H1 (cell line): ENCODE measurements around the gene MPP2. TPM values are rescaled to one million over a fixed set of nuclear protein-coding genes. Genes with fewer than 3 reads are reported as not detected.

Experiments used
- CTCF ChIA-PET: fragments of 300-600 bp; sonication (Branson Sonifier 250); formaldehyde crosslinking; loops from one replicate; lab custom pipeline; 2021; ENCODE audit not compliant: partially characterized antibody; lab: Charles Lee
- POLR2A ChIA-PET: fragments of 300-600 bp; sonication (Branson Sonifier 250); formaldehyde crosslinking; loops from one replicate; lab custom pipeline; 2021; ENCODE audit warnings: inconsistent platforms; ENCODE audit not compliant: partially characterized antibody; lab: Charles Lee
- DNase-seq, 2 experiments: peaks; one replicate each; pipeline versions ENCODE4 v3.0.0 to v3.0.0-alpha.2; 2010 to 2022; ENCODE audit warnings: low spot score in 2 of 2, low read depth in 1 of 2, mixed read lengths in 1 of 2
- FAIRE-seq: peaks from 2 replicates; lab custom pipeline; 2011; peaks lifted over from hg19 to GRCh38; lab: Jason Lieb, UNC
- H2AFZ ChIP-seq: 2 replicates; pipeline ENCODE4 v1.8.1; 2012; ENCODE audit warnings: low read length, inconsistent platforms
- H2AK5ac ChIP-seq: 2 replicates; pipeline ENCODE4 v1.6.1; 2013; ENCODE audit warnings: low read depth, low read length
- H2BK120ac ChIP-seq: replicated peaks from 2 replicates; pipeline ENCODE3; 2013; ENCODE audit warnings: low read depth, low read length, inconsistent platforms
- H2BK12ac ChIP-seq: 2 replicates; pipeline ENCODE4 v1.6.1; 2013; ENCODE audit warnings: low read depth, low read length
- H2BK15ac ChIP-seq: 2 replicates; pipeline ENCODE4 v1.6.1; 2013; ENCODE audit warnings: low read length
- H2BK20ac ChIP-seq: 2 replicates; pipeline ENCODE4 v1.6.1; 2013; ENCODE audit warnings: low read length
- H2BK5ac ChIP-seq: 2 replicates; pipeline ENCODE4 v1.6.1; 2013; ENCODE audit warnings: low read depth, low read length
- H3K14ac ChIP-seq: 2 replicates; pipeline ENCODE4 v1.6.1; 2013; ENCODE audit warnings: inconsistent platforms; ENCODE audit not compliant: insufficient read length
- H3K18ac ChIP-seq: 2 replicates; pipeline ENCODE4 v1.6.1; 2013; ENCODE audit warnings: low read length; ENCODE audit errors: extremely low read depth
- H3K23ac ChIP-seq: 2 replicates; pipeline ENCODE4 v1.6.1; 2013; ENCODE audit warnings: inconsistent platforms; ENCODE audit not compliant: insufficient read length
- H3K23me2 ChIP-seq: 2 replicates; pipeline ENCODE4 v1.6.1; 2013; ENCODE audit warnings: low read depth, low read length
- H3K27ac ChIP-seq: 2 replicates; pipeline ENCODE4 v1.6.1; 2011; ENCODE audit warnings: low read depth, low read length, inconsistent platforms
- H3K27me3 ChIP-seq, 4 experiments: replicated peaks in 1 of 4; 1 replicate in 1 of 4; 2 replicates in 3 of 4; pipeline versions ENCODE4 v1.6.1 to v1.8.1; 2011 to 2013; ENCODE audit warnings: low read length in 3 of 4, mild to moderate bottlenecking in 3 of 4, inconsistent platforms in 2 of 4, mixed read lengths in 2 of 4, moderate library complexity in 1 of 4; ENCODE audit not compliant: control insufficient read depth in 3 of 4, insufficient read depth in 3 of 4; ENCODE audit errors: extremely low read depth in 1 of 4
- H3K36me3 ChIP-seq, 4 experiments: 2 replicates each; pipeline versions ENCODE4 v1.6.1 to v1.8.1; 2011 to 2013; ENCODE audit warnings: mild to moderate bottlenecking in 4 of 4, low read length in 3 of 4, moderate library complexity in 2 of 4, control low read depth in 1 of 4, inconsistent platforms in 1 of 4; ENCODE audit not compliant: insufficient read depth in 4 of 4, control insufficient read depth in 2 of 4
- H3K4ac ChIP-seq: replicated peaks from 2 replicates; pipeline ENCODE3; 2013; ENCODE audit warnings: low read length, low read depth, mixed read lengths, inconsistent platforms; ENCODE audit not compliant: insufficient read length
- H3K4me1 ChIP-seq, 4 experiments: replicated peaks in 1 of 4; 1 replicate in 1 of 4; 2 replicates in 3 of 4; pipeline versions ENCODE4 v1.6.1 to v1.8.1; 2011 to 2013; ENCODE audit warnings: low read length in 3 of 4, inconsistent platforms in 2 of 4, mixed read lengths in 1 of 4; ENCODE audit not compliant: insufficient read depth in 4 of 4, control insufficient read depth in 3 of 4
- H3K4me2 ChIP-seq, 2 experiments: 2 replicates each; pipeline versions ENCODE4 v1.6.1 to v1.8.1; 2011 to 2013; ENCODE audit warnings: low read depth in 2 of 2, low read length in 2 of 2, control low read depth in 1 of 2, inconsistent platforms in 1 of 2, mild to moderate bottlenecking in 1 of 2; ENCODE audit not compliant: insufficient read depth in 1 of 2
- H3K4me3 ChIP-seq, 4 experiments: fragments of 200-600, 300-600 bp in 1 of 4; sonication (generic), shearing (Covaris generic), sonication (Bioruptor Twin) in 1 of 4; 2 replicates each; pipeline versions ENCODE4 v1.5.1 to v1.8.1; 2011 to 2016; ENCODE audit warnings: low read length in 4 of 4, low read depth in 3 of 4, control low read depth in 2 of 4, inconsistent platforms in 2 of 4, mild to moderate bottlenecking in 2 of 4, mixed read lengths in 1 of 4, moderate library complexity in 1 of 4; ENCODE audit not compliant: insufficient read depth in 2 of 4; ENCODE audit errors: extremely low read depth in 1 of 4
- H3K56ac ChIP-seq: replicated peaks from 2 replicates; pipeline ENCODE3; 2013; ENCODE audit warnings: low read depth, mild to moderate bottlenecking, mixed read lengths, low read length, inconsistent platforms; ENCODE audit not compliant: insufficient read length
- H3K79me1 ChIP-seq: 2 replicates; pipeline ENCODE4 v1.6.1; 2013; ENCODE audit warnings: low read depth, low read length, control low read depth
- H3K79me2 ChIP-seq, 2 experiments: 2 replicates each; pipeline versions ENCODE4 v1.6.1 to v1.8.1; 2012 to 2013; ENCODE audit warnings: low read length in 2 of 2, mild to moderate bottlenecking in 2 of 2, inconsistent platforms in 1 of 2; ENCODE audit not compliant: insufficient read depth in 2 of 2, control insufficient read depth in 1 of 2
- H3K9ac ChIP-seq, 4 experiments: replicated peaks in 1 of 4; 1 replicate in 1 of 4; 2 replicates in 3 of 4; pipeline versions ENCODE4 v1.6.1 to v1.8.1; 2011 to 2013; ENCODE audit warnings: low read depth in 3 of 4, low read length in 3 of 4, control low read depth in 2 of 4, mild to moderate bottlenecking in 2 of 4, moderate library complexity in 2 of 4, inconsistent platforms in 1 of 4; ENCODE audit errors: extremely low read depth in 1 of 4
- H3K9me3 ChIP-seq, 2 experiments: 2 replicates each; pipeline versions ENCODE4 v1.6.1 to v1.8.1; 2012 to 2013; ENCODE audit warnings: mild to moderate bottlenecking in 2 of 2, moderate library complexity in 2 of 2, control low read depth in 1 of 2, inconsistent platforms in 1 of 2, low read depth in 1 of 2, low read length in 1 of 2, mixed read lengths in 1 of 2; ENCODE audit not compliant: insufficient read depth in 2 of 2
- H4K20me1 ChIP-seq, 2 experiments: replicated peaks in 1 of 2; 2 replicates each; pipeline versions ENCODE3 to v1.8.1; 2011 to 2013; ENCODE audit warnings: inconsistent platforms in 2 of 2, low read length in 2 of 2, mild to moderate bottlenecking in 1 of 2; ENCODE audit not compliant: insufficient read depth in 2 of 2, control insufficient read depth in 1 of 2
- H4K5ac ChIP-seq: 2 replicates; pipeline ENCODE4 v1.6.1; 2013; ENCODE audit warnings: low read length, low read depth, mixed read lengths, inconsistent platforms; ENCODE audit not compliant: insufficient read length
- H4K8ac ChIP-seq: 2 replicates; pipeline ENCODE4 v1.8.0; 2013; ENCODE audit warnings: mild to moderate bottlenecking, moderate library complexity, low read length, inconsistent platforms; ENCODE audit not compliant: insufficient read depth; ENCODE audit errors: extremely low read depth
- H4K91ac ChIP-seq: replicated peaks from 2 replicates; pipeline ENCODE3; 2013; ENCODE audit warnings: low read length, mixed read lengths, inconsistent platforms; ENCODE audit not compliant: insufficient read length
- CBX5 ChIP-seq: fragments of 300-800, 300-1000 bp; sonication (generic); IDR thresholded peaks from 2 replicates; pipeline ENCODE4 v1.7.1; 2016; ENCODE audit warnings: antibody characterized with exemption, low read length, low read depth
- HDAC2 ChIP-seq, 2 experiments: fragments of 300-600 bp in 1 of 2; sonication (generic) in 1 of 2; IDR thresholded peaks; 2 replicates each; pipeline ENCODE4 v1.6.1; 2011 to 2012; ENCODE audit warnings: low read depth in 2 of 2, low read length in 2 of 2, mild to moderate bottlenecking in 2 of 2, moderate library complexity in 2 of 2, borderline replicate concordance in 1 of 2, inconsistent platforms in 1 of 2
- HDAC6 ChIP-seq: IDR thresholded peaks from one replicate; pipeline ENCODE4 v1.7.1; 2012; ENCODE audit warnings: low read depth, mild to moderate bottlenecking, inconsistent platforms, low read length, moderate library complexity
- JUN ChIP-seq: IDR thresholded peaks from 2 replicates; pipeline ENCODE4 v1.6.1; 2011; ENCODE audit warnings: low read depth, mild to moderate bottlenecking, improper control_type of control experiment, low read length
- NRF1 ChIP-seq: IDR thresholded peaks from 2 replicates; pipeline ENCODE4 v1.6.1; 2011; ENCODE audit warnings: mild to moderate bottlenecking, low read depth, low read length, improper control_type of control experiment
- POU5F1 ChIP-seq: IDR thresholded peaks from 2 replicates; pipeline ENCODE4 v1.6.1; 2011; ENCODE audit warnings: low read depth, mild to moderate bottlenecking, low read length, moderate library complexity
- SP1 ChIP-seq: IDR thresholded peaks from 2 replicates; pipeline ENCODE4 v1.6.1; 2011; ENCODE audit warnings: low read depth, low read length
- SUZ12 ChIP-seq: fragments of 200-600 bp; sonication (generic); IDR thresholded peaks from 2 replicates; pipeline ENCODE4 v1.6.1; 2012; ENCODE audit warnings: mild to moderate bottlenecking, inconsistent platforms, low read length, moderate library complexity, mixed read lengths
- TCF12 ChIP-seq: IDR thresholded peaks from 2 replicates; pipeline ENCODE4 v1.6.1; 2011; ENCODE audit warnings: low read depth, mild to moderate bottlenecking, low read length
- WGBS, 2 experiments: shearing (Covaris generic) in 1 of 2; methylation state at CpG; one replicate each; pipeline versions ENCODE4 v1.1.6 to v1.1.7; 2013 to 2015; ENCODE audit warnings: low lambda C conversion rate in 2 of 2, mixed read lengths in 2 of 2, inconsistent platforms in 1 of 2, low coverage in 1 of 2, missing lambda C conversion rate in 1 of 2; ENCODE audit not compliant: insufficient replicate concordance in 2 of 2, insufficient coverage in 1 of 2, insufficient read length in 1 of 2; ENCODE audit errors: extremely low coverage in 1 of 2, missing lambda C conversion rate in 1 of 2; 5-methylcytosine and 5-hydroxymethylcytosine counted together
- polyA plus RNA-seq, 7 experiments: library from polyadenylated mRNA; depleted of rRNA in 3 of 7; stranded (reverse) in 5 of 7; unstranded in 2 of 7; fragments of >200 nt in 5 of 7; fragments of 200-250 nt in 2 of 7; gene quantifications; 1 replicate in 5 of 7; 2 replicates in 1 of 7; 4 replicates in 1 of 7; pipeline versions ENCODE4 v1.2.1 to v1.2.3, GENCODE V29; 2011 to 2013; ENCODE audit warnings: missing spikeins in 2 of 7, mixed read lengths in 2 of 7
- total RNA-seq: library from RNA; stranded (reverse); fragmentation: NEBNext Ultra II Directional; extraction: Animal tissue kit (Norgen Biotek cat#: 25700); gene quantifications from 2 replicates; pipeline ENCODE4 v1.2.1, GENCODE V29; 2021
- TF ChIP-seq, protein P1 (sequence below): IDR thresholded peaks from 2 replicates; pipeline ENCODE4 v1.6.1; 2012; ENCODE audit warnings: low read length, inconsistent platforms
- TF ChIP-seq, protein P2 (sequence below): IDR thresholded peaks from 2 replicates; pipeline ENCODE4 v1.6.1; 2012; ENCODE audit warnings: inconsistent platforms
- TF ChIP-seq, protein P3 (sequence below): IDR thresholded peaks from 2 replicates; pipeline ENCODE4 v1.6.1; 2012; ENCODE audit warnings: inconsistent platforms

The MPP2 gene
- total and polyA plus RNA-seq, 2 of the 8 experiments (the other 6 are each of a cell fraction or from before 2014, with no cell fraction given): 30.9 to 34.1 TPM

DNA sequence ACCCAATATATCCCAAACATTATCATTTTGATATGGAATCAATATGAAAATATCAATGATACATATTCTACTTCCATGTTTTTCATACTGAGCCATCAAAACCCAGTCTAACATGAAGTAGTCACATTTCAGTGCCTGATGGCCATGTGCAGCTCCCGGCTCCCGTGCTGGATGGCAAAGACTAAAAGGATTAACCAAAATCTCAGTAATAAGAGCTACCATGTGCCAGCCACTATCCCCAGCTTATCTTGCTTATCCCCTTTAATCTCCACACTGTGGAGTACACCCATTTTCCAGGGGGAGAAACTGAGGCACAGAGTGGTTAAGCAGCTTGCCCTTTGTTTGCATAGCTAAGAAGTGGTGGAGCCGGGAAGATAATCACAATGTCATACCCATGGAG lies 51.2 kb downstream of the MPP2 start:
- Histone ChIP-seq H2BK20ac (no peak overlapping the region), H3K9me3 (no peaks in the 10 kb centered on the region), H4K20me1 (no peaks in the 10 kb centered on the region), H3K23ac (no peak overlapping the region), H4K8ac (no peak overlapping the region), H3K79me1 (no peaks in the 10 kb centered on the region), H4K91ac (no peak overlapping the region), H2BK5ac (no peak overlapping the region), H3K4me3 (no peak overlapping the region), H3K36me3 (no peaks in the 10 kb centered on the region), H3K9ac (no peak overlapping the region), H2BK120ac (no peak overlapping the region), H3K4me1 (peaks cover 0 to 4% (median under 1%) of the 10 kb centered on the region in 4 experiments; a peak in 3 of 7 replicates), H3K4me2 (no peak overlapping the region), H3K56ac (no peak overlapping the region), H3K14ac (no peak overlapping the region), H4K5ac (no peak overlapping the region), H3K4ac (no peak overlapping the region), H2BK15ac (no peak overlapping the region), H3K79me2 (no peaks in the 10 kb centered on the region), H2BK12ac (no peak overlapping the region), H3K18ac (no peak overlapping the region), H3K27me3 (no peaks in the 10 kb centered on the region), H3K27ac (no peak overlapping the region), H2AK5ac (no peak overlapping the region), H3K23me2 (no peaks in the 10 kb centered on the region), H2AFZ (no peak overlapping the region)
- CTCF ChIA-PET: interaction anchor here (1.2 to 6.0 kb wide), 7 partner anchors 10 to 90 kb away, joined by 3 to 30 read pairs (median 20); partner anchors contain the start of gene CD300LG
- POLR2A ChIA-PET: interaction anchor here (0.6 kb wide), 1 partner anchor 1058 kb away, joined by 3 read pairs; the partner anchor contains the start of gene COA3
- no peak for FAIRE-seq
- no peak for DNase-seq
- WGBS, 2 experiments: 88% methylated on average over 3 of the region's 3 CpGs; no CpG with 5 or more reads in 1 of the 2 experiments
- TF ChIP-seq JUN: no peak
- TF ChIP-seq TCF12: no peak
- no peak for TF ChIP-seq HDAC6
- no peak for TF ChIP-seq POU5F1
- TF ChIP-seq, protein P1, sequence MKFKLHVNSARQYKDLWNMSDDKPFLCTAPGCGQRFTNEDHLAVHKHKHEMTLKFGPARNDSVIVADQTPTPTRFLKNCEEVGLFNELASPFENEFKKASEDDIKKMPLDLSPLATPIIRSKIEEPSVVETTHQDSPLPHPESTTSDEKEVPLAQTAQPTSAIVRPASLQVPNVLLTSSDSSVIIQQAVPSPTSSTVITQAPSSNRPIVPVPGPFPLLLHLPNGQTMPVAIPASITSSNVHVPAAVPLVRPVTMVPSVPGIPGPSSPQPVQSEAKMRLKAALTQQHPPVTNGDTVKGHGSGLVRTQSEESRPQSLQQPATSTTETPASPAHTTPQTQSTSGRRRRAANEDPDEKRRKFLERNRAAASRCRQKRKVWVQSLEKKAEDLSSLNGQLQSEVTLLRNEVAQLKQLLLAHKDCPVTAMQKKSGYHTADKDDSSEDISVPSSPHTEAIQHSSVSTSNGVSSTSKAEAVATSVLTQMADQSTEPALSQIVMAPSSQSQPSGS: no peak
- TF ChIP-seq, protein P2, sequence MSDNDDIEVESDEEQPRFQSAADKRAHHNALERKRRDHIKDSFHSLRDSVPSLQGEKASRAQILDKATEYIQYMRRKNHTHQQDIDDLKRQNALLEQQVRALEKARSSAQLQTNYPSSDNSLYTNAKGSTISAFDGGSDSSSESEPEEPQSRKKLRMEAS: no peak
- TF ChIP-seq SUZ12: no peak
- no peak for TF ChIP-seq HDAC2 (IDR thresholded peaks at IDR 0.05; ENCODE audit: borderline replicate concordance in 1 of 2, low read depth in 2 of 2, low read length in 2 of 2)
- TF ChIP-seq, protein P3, sequence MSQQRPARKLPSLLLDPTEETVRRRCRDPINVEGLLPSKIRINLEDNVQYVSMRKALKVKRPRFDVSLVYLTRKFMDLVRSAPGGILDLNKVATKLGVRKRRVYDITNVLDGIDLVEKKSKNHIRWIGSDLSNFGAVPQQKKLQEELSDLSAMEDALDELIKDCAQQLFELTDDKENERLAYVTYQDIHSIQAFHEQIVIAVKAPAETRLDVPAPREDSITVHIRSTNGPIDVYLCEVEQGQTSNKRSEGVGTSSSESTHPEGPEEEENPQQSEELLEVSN: no peak
- no peak for TF ChIP-seq SP1
- TF ChIP-seq NRF1: no peak
- no peak for TF ChIP-seq CBX5
